Testis (tissue), 2 donors: ENCODE data around the gene BRI3BP.
"Not testable (repeated sequence)": the region's sequence is repeated elsewhere in the genome, so short reads cannot be mapped to it uniquely, and the experiment has no call there.

Experiments
- CTCF ChIP-seq, 3 experiments: fragments of 450-650 bp in 2 of 3; fragments of 200-600 bp in 1 of 3; sonication (generic) in 1 of 3; IDR thresholded peaks; one replicate each; pipeline ENCODE4 v1.5.1; 2016 to 2019; ENCODE audit warnings: antibody characterized with exemption in 3 of 3, mild to moderate bottlenecking in 2 of 3, moderate library complexity in 1 of 3
- POLR2A ChIP-seq: fragments of 450-650 bp; IDR thresholded peaks from one replicate; pipeline ENCODE4 v1.6.1; 2017; ENCODE audit warnings: antibody characterized with exemption, mild to moderate bottlenecking, moderate library complexity

GRCh38 chr12:125063522-125063921 is 70.1 kb downstream of the BRI3BP start:
- TF ChIP-seq CTCF (IDR thresholded peaks at IDR 0.05); POLR2A: not testable (repeated sequence)
